GM12878 (cell line): ENCODE measurements around the gene RASGRF2.

Experiments used
- CTCF ChIP-seq, 3 experiments: IDR thresholded peaks in 2 of 3; conservative IDR thresholded peaks in 1 of 3; 2 replicates each; pipeline ENCODE4 v1.5.1; 2011; ENCODE audit warnings: low read depth in 3 of 3, low read length in 3 of 3, mild to moderate bottlenecking in 3 of 3, control low read depth in 2 of 3, moderate library complexity in 2 of 3, inconsistent platforms in 1 of 3, mixed read lengths in 1 of 3; ENCODE audit not compliant: control insufficient read depth in 2 of 3, insufficient read depth in 1 of 3; ENCODE audit errors: extremely low read depth in 1 of 3
- CUX1 ChIP-seq: IDR thresholded peaks from 2 replicates; pipeline ENCODE4 v1.6.1; 2012; ENCODE audit warnings: improper control_type of control experiment, low read depth, low read length; ENCODE audit not compliant: insufficient replicate concordance
- EZH2 ChIP-seq: IDR thresholded peaks from 2 replicates; pipeline ENCODE4 v1.6.1; 2012; ENCODE audit warnings: low read depth, mild to moderate bottlenecking, control low read depth, inconsistent platforms, low read length, borderline replicate concordance; ENCODE audit not compliant: control insufficient read depth
- MAX ChIP-seq: IDR thresholded peaks from 2 replicates; pipeline ENCODE4 v1.6.1; 2012; ENCODE audit warnings: low read depth, low read length, improper control_type of control experiment
- PRDM15 ChIP-seq: fragments of 450-650 bp; formaldehyde crosslinking; IDR thresholded peaks from 2 replicates; pipeline ENCODE4 v1.4.0; 2020; ENCODE audit warnings: mild to moderate bottlenecking, moderate library complexity
- TAF1 ChIP-seq: IDR thresholded peaks from 2 replicates; pipeline ENCODE4 v1.6.1; 2011; ENCODE audit warnings: mild to moderate bottlenecking, low read depth, low read length, borderline replicate concordance

- no peak for TF ChIP-seq MAX
- TF ChIP-seq EZH2 = no peak
- no peak for TF ChIP-seq TAF1
- TF ChIP-seq CTCF (IDR thresholded peaks at IDR 0.05 in 2 of 3, conservative IDR thresholded peaks at IDR 0.05 in 1 of 3; ENCODE audit: control insufficient read depth in 2 of 3, extremely low read depth in 1 of 3, insufficient read depth in 1 of 3, low read depth in 3 of 3, low read length in 3 of 3) = no peak
- no peak for TF ChIP-seq CUX1
- TF ChIP-seq PRDM15 (CRISPR knock-in tag) = no peak
Observed at GRCh38 chr5:81014348-81014747, 54.2 kb downstream of the RASGRF2 start.
